ENCODE data around the gene ASAP3.

Gene ASAP3

DNA sequence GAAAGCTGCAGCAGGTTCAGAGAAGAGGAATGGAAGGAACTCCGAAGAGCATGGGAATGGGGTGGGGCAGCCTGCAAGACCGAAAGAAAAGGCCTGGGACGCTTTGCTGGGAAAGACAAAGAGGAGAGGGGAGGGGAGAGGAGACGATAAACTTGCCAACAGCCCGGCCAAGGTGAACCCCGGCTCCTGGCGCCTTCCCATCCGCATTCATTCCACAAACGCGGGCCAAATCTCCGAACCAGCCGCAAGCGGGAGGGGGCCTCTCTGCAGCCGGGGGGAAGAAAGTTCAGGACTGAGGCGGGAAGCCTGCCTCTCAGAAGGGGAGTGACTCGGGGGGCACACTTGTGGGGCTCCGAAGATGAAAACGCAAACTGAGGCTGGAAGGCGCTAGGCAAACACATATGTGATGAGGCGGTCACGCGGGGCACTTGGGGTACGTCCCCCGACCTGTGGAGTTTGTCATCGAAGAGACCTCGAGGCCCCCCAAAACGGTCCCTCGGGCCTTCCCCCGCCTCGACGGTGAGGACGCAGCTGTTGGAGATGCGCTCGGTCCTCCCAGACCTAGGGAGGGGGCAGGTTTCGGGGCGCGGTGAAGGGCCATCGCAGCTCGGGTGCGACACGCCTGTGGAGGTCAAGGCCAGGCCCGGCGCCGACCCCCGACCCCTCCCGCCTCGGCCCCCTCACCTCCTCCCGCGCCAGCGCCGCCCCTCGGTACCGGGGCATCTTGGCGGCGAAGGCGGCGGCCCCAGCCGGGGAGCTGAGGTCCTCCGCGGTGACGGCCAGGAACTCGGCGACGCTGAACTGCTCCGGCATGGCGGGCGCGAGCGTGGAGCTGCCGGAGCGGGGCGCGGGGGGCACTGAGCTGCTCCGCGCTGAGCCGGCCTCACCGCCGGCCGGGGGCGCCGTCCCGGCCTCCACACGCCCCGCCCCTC, at the start of gene ASAP3:
ASAP3 (minus strand) TSS at position 859 of the 932 bp plus-strand sequence; CDS start at position 813, 46 bp downstream.
- peak; percentile 15 for DNase-seq

- no peak for DNase-seq
Observed at GRCh38 chr1:23533246-23534023, 49.5 kb upstream of the ASAP3 start.

DNA sequence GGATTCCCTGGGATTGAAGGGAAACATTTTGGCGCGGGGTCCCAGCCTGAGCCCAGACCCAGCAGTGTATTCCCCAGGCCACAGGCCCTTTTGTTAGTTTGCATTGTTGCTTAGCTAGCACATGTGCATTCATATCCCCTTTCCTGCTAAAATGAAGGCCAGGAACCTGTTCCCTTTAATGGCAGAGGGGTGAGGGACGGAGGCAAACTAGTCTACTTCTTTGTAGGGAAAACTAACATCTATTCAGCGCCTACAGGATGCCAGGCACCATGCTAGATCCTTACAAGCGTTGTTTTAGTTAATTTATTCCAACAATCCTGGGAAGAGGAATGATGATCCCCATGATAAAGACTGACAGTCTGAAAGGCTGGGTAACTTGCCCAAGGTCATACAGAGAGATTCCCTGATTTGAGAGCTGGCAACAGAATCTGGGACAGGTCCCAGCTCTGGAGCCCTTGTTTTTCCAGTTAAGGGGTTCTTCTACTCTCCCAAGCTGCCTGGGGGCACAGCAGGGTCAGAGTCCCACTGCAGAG, 47.6 kb upstream of the ASAP3 start:
- no peak for DNase-seq

- DNase-seq: peak; percentile 92
Observed at GRCh38 chr1:23530747-23531561, 47.0 kb upstream of the ASAP3 start, which contains the start of gene E2F2. E2F2 (minus strand) TSS chr1:23531233; CDS start chr1:23530793, 440 bp downstream.

DNA sequence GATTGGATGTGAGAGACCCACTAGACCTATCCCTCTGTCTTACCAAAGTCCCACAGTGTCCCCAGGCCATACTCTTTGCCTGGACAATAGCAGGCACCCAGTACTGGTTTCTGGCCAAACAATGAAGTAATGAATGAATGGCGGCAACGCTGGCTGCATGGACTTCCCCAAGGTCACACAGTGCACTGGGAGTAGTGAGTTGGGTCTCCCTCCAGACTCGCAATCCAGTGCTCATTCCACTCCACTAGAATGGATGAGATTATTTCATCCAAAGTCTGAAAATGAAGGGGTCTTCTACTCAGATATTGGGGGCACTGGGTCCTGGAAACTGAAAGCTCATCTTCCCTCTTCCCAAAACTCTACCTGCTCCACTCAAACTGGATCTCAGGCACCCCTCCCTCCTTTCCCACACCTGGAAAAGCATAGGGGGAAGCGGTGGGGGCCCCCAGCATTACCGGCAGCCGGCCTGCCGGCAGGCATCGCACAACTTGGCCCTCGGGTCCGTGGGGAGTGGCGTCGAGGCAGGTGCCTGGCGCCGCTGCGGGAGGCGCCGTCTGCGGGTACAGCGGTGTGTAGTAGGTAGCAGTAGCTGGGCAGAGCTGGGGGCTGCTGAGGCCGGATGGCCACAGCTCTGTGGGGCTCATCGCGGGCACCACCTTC, 46.2 kb upstream of the ASAP3 start:
- peak; percentile 77 for DNase-seq

- DNase-seq: peak; percentile 51
Observed at GRCh38 chr1:23529146-23530086, 45.4 kb upstream of the ASAP3 start.

GRCh38 chr1:23528250-23528978, 44.4 kb upstream of the ASAP3 start:
- peak; percentile 92 for DNase-seq

- no peak for DNase-seq
Observed at GRCh38 chr1:23527900-23528249, 43.9 kb upstream of the ASAP3 start.

DNA sequence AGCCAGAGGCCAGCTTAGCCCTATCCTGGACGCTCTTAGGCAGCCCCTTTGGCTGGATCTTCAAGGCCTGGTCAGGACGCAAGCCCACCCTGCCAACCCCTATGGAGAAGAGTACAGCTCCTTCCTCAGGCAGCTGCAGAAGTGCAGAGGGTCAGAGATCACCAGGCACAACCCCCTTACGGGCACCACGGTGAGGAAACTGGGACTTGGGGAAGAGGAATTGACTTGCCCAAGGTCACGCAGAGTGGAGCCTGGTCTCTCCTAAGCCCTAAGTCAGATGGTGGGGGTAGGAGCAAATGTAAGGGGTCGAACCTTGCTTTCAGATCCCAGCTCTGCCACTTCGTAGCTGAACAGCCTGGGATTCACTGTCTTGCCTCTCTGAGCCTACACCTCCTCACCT, 43.4 kb upstream of the ASAP3 start:
- DNase-seq: no peak

GRCh38 chr1:23526329-23527041, 42.5 kb upstream of the ASAP3 start:
- DNase-seq: no peak

DNA sequence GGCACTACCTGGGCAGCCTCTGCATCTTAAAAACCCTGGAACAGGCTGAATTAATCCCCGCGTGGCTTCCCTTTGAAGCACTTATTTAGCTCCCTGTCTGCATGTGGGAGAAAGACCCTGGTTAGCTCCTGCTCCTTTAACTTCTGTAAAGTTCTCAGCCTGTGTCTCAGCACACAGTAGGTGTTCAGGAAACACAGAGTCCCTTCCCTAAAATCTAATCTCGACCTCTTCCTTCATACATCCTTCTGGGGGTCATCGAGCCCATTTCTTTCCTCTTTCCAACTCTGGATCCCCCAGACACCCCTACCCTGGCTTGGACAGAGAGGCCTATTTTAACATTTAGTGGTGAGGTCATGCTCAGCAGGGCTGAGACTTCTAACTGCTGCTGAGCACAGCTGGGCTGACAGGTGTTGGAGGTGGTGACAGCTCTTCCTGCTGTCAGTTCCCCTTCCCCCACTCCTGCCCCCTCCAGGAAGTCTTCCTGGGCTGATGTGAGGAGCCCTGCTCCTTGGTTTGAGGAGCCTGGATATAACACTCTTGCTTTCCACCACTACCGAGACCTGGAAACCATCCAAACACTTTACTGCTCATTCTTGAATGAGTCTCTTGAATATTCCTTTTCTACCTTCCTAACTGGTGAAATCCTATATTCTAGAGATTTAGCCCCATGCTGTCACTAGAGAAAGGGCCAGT, 41.7 kb upstream of the ASAP3 start:
- peak; percentile 88 for DNase-seq

- peak; percentile 97 for DNase-seq
Observed at GRCh38 chr1:23524716-23525401, 40.9 kb upstream of the ASAP3 start.

DNA sequence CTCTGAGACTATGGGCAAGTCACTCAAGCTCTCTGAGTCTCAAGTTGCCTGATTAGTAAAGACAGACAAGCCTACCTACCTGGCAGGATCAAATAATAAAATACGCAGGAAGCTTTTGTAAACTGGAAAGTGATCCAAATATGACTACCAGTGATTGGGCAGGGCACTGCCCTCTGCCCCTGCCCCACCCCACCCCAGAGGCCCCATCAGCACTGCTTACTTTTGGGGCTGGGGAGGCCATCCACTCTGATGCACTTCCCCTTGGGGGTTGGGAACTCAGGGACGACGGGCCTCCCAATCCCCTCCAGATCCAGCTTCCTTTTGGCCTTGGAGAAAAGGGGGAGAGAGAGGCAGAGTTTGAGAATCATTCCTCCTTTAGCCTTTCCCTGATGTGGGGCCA, 40.2 kb upstream of the ASAP3 start:
- DNase-seq: no peak

GRCh38 chr1:23522244-23522982, 38.4 kb upstream of the ASAP3 start:
- no peak for DNase-seq

DNA sequence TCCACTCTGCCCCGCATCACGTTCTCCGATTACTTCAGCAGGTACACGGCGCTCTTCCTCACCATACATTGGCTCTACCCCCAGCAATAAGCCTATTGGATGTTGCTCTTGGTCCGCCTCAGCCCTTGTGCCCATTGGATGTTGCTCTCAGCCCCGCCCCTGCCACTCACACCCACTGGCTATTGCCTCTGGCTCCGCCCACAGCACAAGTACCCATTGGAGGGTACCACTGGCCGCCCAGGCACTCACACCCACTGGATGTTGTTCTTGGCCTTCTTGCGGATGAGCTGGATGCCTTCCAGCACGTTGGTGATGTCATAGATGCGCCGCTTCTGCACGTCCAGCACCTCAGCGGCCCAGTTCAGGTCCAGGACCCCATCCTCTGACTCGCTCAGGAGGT, 37.6 kb upstream of the ASAP3 start:
- DNase-seq: no peak

DNA sequence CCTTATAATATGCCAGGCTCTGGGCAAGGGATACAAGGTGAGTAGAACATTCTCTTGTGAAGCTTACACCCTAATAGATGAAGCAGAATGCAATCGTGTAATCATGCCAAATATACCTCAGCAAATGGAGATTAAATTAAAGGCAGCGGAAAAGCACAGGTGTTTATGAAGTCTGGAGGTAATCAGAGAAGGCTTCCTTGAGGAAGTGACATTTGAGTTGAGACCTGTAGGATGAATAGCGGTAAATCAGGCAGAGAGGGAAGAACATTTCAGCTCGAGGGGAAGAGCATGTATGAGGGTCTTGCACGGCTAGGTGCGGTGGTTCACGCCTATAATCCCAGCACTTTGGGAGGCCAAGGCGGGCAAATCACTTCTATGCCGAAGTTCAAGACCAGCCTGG, 33.6 kb upstream of the ASAP3 start:
- no peak for DNase-seq

- no peak for DNase-seq
Observed at GRCh38 chr1:23515905-23516304, 31.9 kb upstream of the ASAP3 start.

Data from NCI-H69 (cell line).